HG02623 (cell line): ENCODE measurements around the gene CASP14.
"Not testable (repeated sequence)": the region's sequence is repeated elsewhere in the genome, so short reads cannot be mapped to it uniquely, and the experiment has no call there.

Source experiments
- ATAC-seq: cut with Tn5 transposase; IDR thresholded peaks from one replicate; pipeline ENCODE4 v1.9.1; 2021; ENCODE audit warnings: moderate library complexity; ENCODE audit not compliant: unreplicated experiment

Gene CASP14

GRCh38 chr19:15070386-15070785, 21.1 kb downstream of the CASP14 start:
- not testable (repeated sequence) for ATAC-seq

GRCh38 chr19:15072930-15073647, 23.8 kb downstream of the CASP14 start:
- ATAC-seq, result no peak

GRCh38 chr19:15074371-15074770, 25.1 kb downstream of the CASP14 start:
- no peak for ATAC-seq

GRCh38 chr19:15075806-15076205, 26.5 kb downstream of the CASP14 start:
- ATAC-seq, result no peak

GRCh38 chr19:15080002-15080401, 30.7 kb downstream of the CASP14 start:
- ATAC-seq, result not testable (repeated sequence)

- no peak for ATAC-seq
Observed at GRCh38 chr19:15081911-15082310, 32.6 kb downstream of the CASP14 start, which contains the start of gene OR1I1. TSS of gene OR1I1 (plus strand) at chr19:15082211. CDS start at chr19:15087066, 4,855 bp downstream.

GRCh38 chr19:15087182-15087581, 37.9 kb downstream of the CASP14 start:
- ATAC-seq, result no peak

- ATAC-seq, result no peak
Observed at GRCh38 chr19:15091918-15092753, 42.9 kb downstream of the CASP14 start.

GRCh38 chr19:15093001-15093400, 43.7 kb downstream of the CASP14 start:
- ATAC-seq, result no peak

GRCh38 chr19:15096223-15096622, 46.9 kb downstream of the CASP14 start:
- ATAC-seq, result no peak

GRCh38 chr19:15097980-15098379, 48.7 kb downstream of the CASP14 start:
- ATAC-seq, result not testable (repeated sequence)

GRCh38 chr19:15098460-15098859, 49.2 kb downstream of the CASP14 start:
- ATAC-seq, result no peak

GRCh38 chr19:15099017-15099582, 49.8 kb downstream of the CASP14 start:
- ATAC-seq, result no peak

- ATAC-seq, result no peak
Observed at GRCh38 chr19:15101479-15102082, 52.3 kb downstream of the CASP14 start.

GRCh38 chr19:15104003-15104402, 54.7 kb downstream of the CASP14 start:
- ATAC-seq, result no peak

GRCh38 chr19:15104411-15104810, 55.1 kb downstream of the CASP14 start:
- ATAC-seq, result no peak

- no peak for ATAC-seq
Observed at GRCh38 chr19:15105044-15105443, 55.8 kb downstream of the CASP14 start.

GRCh38 chr19:15107061-15108010, 58.1 kb downstream of the CASP14 start, which contains the start of gene SYDE1:
TSS of gene SYDE1 (plus strand) at chr19:15107401. CDS start at chr19:15107434, 33 bp downstream.
- no peak for ATAC-seq
